GM19238 (cell line): Measurements from ENCODE around the gene HDAC7.

Source experiments
- DNase-seq: peaks from one replicate; pipeline ENCODE4 v3.0.0; 2011; ENCODE audit warnings: low spot score; ENCODE audit not compliant: insufficient read length

Gene HDAC7

GRCh38 chr12:47747596-47748506 is 71.9 kb downstream of the HDAC7 start:
- DNase-seq = no peak

GRCh38 chr12:47747126-47747525 is 72.6 kb downstream of the HDAC7 start:
- DNase-seq = no peak

- DNase-seq = no peak
These were observed 73.2 kb downstream of the HDAC7 start for GRCh38 chr12:47746523-47746922.

- DNase-seq = no peak
These were observed 73.6 kb downstream of the HDAC7 start for GRCh38 chr12:47746073-47746472.

GRCh38 chr12:47745485-47746041 is 74.1 kb downstream of the HDAC7 start:
- no peak for DNase-seq

DNA sequence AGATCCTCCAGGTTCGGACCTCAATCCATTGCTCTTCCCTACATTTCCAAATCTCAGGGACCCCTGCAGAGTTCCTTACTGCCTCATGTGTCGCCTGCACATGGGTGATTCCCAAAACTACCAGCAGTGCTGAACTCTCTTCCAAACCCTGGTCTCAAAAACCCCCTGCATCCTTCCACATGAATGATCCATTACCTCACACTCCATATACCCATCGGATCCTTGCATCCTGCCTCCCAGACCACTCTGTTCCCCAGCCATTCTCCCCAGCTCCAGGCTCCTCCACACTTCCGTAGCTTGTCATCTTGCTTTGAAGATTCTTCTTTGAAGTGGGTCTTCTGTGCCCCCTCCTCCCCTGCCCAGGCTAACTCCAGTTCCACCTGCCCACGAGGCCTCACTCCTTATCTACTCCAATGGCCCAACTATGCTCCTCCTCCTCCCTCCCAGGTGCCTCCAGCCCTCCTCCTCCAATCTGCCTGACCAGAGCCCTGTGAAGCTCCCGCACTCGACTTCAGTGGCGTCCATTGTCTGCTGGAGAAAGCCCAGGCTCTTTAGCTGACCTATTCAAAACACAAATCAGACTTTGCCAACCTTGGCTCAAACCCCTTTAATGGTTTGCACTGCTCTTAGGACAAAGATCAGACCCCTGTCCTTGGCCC is 74.8 kb downstream of the HDAC7 start:
- DNase-seq = no peak

DNA sequence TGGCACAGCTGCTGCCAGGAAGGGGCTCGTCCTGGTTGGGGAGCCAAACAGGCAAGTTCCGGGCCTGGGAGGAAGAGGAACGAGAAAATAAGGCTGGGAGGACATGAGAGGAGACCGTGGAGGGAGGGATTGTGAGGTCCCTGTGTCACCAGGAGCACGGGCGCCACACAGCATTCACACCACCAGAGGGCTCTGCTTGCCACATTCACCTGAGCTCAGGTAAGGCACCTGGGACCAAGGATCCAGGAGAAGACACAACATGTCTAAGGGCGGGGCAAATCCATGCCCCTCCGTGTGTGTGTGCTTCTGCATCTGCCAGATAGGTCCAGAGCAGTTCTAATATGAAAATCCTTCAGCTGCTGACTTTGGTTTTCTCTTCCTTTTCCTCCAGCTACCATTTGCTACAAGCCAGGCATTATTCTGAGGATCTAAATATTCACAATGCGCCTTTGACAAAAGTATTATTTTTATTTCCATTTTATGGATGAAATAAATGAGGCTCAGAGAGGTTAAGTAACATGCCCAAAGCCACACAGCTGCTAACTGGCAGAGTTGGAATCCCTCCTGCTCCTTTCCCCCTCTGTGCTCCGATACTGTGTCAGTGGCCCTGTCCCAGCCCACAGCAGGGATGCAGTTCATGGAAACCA is 75.6 kb downstream of the HDAC7 start:
- no peak for DNase-seq

DNA sequence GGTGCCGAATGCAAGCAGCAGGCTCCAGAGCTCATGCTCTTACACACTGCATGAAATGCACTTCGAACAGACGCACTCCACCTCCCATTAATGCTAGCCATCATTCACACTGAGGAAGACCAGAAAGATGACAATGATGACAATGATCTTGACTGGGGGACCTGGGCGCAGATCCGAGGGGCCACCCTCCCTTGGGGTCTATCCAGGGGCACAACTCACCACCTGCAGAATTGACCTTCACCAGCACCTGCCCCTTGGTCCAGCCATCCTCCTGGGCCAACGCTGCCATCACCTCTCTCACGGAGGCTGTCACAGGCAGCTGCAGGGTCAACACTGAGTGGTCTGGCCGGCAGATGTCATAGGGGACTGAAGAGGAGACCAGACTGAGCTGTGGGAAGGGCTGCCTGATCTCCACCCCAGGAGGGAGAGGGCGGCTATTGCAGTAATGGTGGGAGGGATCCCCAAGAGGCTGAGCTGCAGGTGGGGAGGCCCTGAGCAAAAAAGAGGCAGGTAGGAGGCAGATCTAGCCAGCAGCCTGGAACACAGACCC is 76.3 kb downstream of the HDAC7 start:
- DNase-seq = no peak

GRCh38 chr12:47742253-47742825 is 77.4 kb downstream of the HDAC7 start:
- peak; percentile 59 for DNase-seq

GRCh38 chr12:47741340-47741703 is 78.4 kb downstream of the HDAC7 start:
- DNase-seq = no peak

DNA sequence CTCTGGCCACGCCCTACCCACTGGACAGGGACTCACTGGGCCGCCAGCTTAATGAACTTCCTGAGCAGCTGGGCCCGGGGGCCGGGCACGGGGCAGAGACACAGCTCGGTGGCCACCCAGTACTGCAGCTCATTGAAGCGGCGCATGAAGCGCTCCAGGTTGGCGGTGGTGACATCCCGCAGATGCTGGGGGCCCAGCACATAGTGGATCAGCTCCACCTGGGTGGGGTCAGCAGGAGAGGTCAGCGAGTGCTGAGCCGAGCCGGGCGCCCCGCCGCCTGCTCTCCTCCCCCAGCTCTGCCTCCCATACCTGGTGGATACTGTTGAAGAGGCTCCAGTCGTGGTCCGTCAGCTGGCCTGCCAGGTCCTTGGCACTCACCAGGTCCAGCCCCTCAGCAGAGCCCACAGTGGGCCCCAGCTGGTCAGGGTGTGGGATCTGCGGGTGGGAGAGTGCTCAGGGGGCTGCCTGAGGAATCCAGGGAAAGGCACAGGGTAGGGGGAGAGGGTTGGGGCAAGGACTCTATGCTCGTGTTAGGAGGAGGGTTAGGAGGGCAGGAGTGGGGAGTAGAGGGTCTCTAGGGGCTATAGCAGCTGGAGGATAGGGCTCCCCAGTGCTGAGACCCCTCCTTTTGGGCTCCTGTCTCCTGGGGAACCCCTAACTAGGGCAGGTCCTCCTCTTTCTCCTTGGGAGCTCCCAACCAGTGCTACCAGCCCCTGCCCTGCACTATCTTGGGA is 78.9 kb downstream of the HDAC7 start:
- DNase-seq = peak; percentile 45

DNA sequence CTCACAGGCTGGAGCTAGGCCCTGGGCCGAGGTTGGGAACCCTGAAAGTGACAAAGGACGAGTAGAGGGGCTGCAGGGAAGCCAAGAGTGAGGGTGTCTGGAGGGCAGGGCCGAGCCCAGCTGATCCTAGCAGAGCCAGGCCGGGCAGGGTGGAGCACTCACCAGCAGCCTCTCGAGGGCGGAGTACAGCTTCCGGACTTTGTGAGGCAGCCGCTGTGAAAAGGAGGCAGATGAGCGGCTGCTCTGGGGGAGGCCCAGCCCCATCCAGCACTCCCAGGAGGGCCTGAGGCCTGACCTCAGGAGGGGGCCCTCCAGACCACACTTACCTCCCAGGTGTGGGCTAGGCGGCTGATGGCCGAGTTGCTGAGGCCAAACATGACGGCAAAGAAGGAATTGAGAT is 79.7 kb downstream of the HDAC7 start:
- DNase-seq = peak; percentile 54

GRCh38 chr12:47739297-47739696 is 80.4 kb downstream of the HDAC7 start:
- DNase-seq = no peak

GRCh38 chr12:47737936-47738594 is 81.6 kb downstream of the HDAC7 start:
- no peak for DNase-seq

- DNase-seq = no peak
These were observed 82.6 kb downstream of the HDAC7 start for GRCh38 chr12:47736877-47737676.

DNA sequence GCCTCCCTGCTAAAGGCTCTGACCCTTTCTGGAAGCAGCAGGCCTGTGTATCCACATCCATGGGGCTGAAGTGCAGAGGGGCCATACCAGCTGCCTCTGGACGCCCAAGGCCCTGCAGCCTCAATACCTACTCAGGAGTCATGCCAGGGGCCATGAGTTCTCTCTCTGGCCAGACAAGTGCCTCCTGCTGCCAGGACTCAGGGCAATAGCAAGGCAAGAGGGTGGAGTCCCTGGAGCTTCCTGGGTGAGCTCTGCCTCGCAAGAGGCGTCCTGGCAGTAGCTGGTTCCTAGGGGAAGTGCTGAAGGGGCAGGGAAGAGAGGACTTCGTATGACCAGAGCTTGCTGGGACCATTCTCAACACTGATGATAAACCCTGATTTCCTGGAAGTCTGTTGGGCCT is 83.5 kb downstream of the HDAC7 start:
- DNase-seq = no peak

DNA sequence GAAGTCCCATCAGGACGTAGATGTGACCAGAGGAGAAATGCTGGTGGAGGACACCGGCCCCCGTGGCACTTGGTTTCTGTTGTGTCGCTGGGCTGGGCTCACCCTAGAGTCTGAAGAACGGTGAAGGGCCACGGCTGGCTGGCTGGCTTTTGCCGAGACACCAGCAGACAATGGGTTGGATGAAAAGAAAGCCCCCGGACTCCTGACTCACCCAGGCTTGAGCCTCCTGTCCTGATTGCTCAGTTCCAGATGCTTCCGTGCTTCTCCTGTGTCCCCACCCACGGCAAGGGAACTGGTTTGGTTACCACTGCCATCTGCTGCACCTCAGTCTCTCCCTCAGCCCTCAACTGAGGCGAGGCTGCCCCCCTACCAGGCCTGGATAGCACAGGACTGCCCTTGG is 84.1 kb downstream of the HDAC7 start:
- no peak for DNase-seq

GRCh38 chr12:47734725-47735480 is 84.8 kb downstream of the HDAC7 start:
- DNase-seq = no peak

GRCh38 chr12:47733142-47733541 is 86.6 kb downstream of the HDAC7 start:
- DNase-seq = no peak
